RWPE2 (cell line): ENCODE measurements around the gene THAP4.

Experiments used
- ATAC-seq: fragments of 200-7000 bp; cut with Tn5 transposase; 3 replicates; pipeline ENCODE4 v1.9.1; 2021; ENCODE audit warnings: low read depth
- DNase-seq: peaks from one replicate; pipeline ENCODE4 v3.0.0-alpha.2; 2020; ENCODE audit warnings: low spot score
- H3K27ac ChIP-seq: fragments of 450-650 bp; 2 replicates; pipeline ENCODE4 v1.5.1; 2017; ENCODE audit warnings: mild to moderate bottlenecking; ENCODE audit not compliant: poor library complexity, severe bottlenecking
- H3K27me3 ChIP-seq: fragments of 250-450 bp; sonication (Bioruptor Pico); 2 replicates; pipeline ENCODE4 v1.5.1; 2021; ENCODE audit warnings: mild to moderate bottlenecking, moderate library complexity; ENCODE audit not compliant: insufficient read depth, poor library complexity, severe bottlenecking
- H3K36me3 ChIP-seq: fragments of 250-450 bp; sonication (Bioruptor Pico); 2 replicates; pipeline ENCODE4 v1.5.1; 2020; ENCODE audit warnings: low read depth, mild to moderate bottlenecking, moderate library complexity
- H3K4me1 ChIP-seq: fragments of 250-450 bp; sonication (Bioruptor Pico); 2 replicates; pipeline ENCODE4 v1.5.1; 2021; ENCODE audit warnings: mild to moderate bottlenecking, moderate library complexity; ENCODE audit not compliant: insufficient read depth, poor library complexity, severe bottlenecking
- H3K4me3 ChIP-seq: fragments of 250-450 bp; sonication (Bioruptor Pico); 2 replicates; pipeline ENCODE4 v1.5.1; 2021; ENCODE audit warnings: mild to moderate bottlenecking, moderate library complexity; ENCODE audit not compliant: severe bottlenecking
- H3K9me3 ChIP-seq: fragments of 250-450 bp; sonication (Bioruptor Pico); 2 replicates; pipeline ENCODE4 v1.5.1; 2021; ENCODE audit warnings: mild to moderate bottlenecking, moderate library complexity; ENCODE audit not compliant: severe bottlenecking
- CTCF ChIP-seq: fragments of 450-650 bp; IDR thresholded peaks from one replicate; pipeline ENCODE4 v1.5.1; 2017; ENCODE audit warnings: mild to moderate bottlenecking, moderate library complexity; ENCODE audit not compliant: poor library complexity, severe bottlenecking

THAP4 gene

GRCh38 chr2:241657786-241658254, 20.9 kb upstream of the THAP4 start:
- DNase-seq (no peak), ATAC-seq (no peak)
- Histone ChIP-seq H3K4me1 (no peaks in the 10 kb centered on the region), H3K36me3 (peaks cover 48% of the 10 kb centered on the region), H3K4me3 (no peak overlapping the region), H3K9me3 (no peaks in the 10 kb centered on the region), H3K27me3 (no peaks in the 10 kb centered on the region), H3K27ac (no peak overlapping the region)
- no peak for TF ChIP-seq CTCF

GRCh38 chr2:241656190-241656741, 19.3 kb upstream of the THAP4 start:
- peaks cover 57% of the 10 kb centered on the region for H3K36me3 ChIP-seq

GRCh38 chr2:241655516-241656189, 18.7 kb upstream of the THAP4 start:
- Histone ChIP-seq H3K9me3 (no peaks in the 10 kb centered on the region), H3K4me1 (no peaks in the 10 kb centered on the region), H3K27me3 (no peaks in the 10 kb centered on the region), H3K27ac (no peak overlapping the region), H3K4me3 (no peak overlapping the region), H3K36me3 (peaks cover 63% of the 10 kb centered on the region)
- TF ChIP-seq CTCF, result no peak
- DNase-seq (no peak), ATAC-seq (no peak)

More at GRCh38 chr2:241656190-241656741, 19.3 kb upstream of the THAP4 start:
- DNase-seq, result no peak
- Histone ChIP-seq H3K27me3 (no peaks in the 10 kb centered on the region), H3K27ac (no peak overlapping the region), H3K9me3 (no peaks in the 10 kb centered on the region), H3K4me1 (no peaks in the 10 kb centered on the region), H3K4me3 (no peak overlapping the region)
- no peak for TF ChIP-seq CTCF
- no peak for ATAC-seq

GRCh38 chr2:241654551-241654950, 17.6 kb upstream of the THAP4 start:
- TF ChIP-seq CTCF, result no peak
- DNase-seq, result no peak

GRCh38 chr2:241653210-241653750, 16.3 kb upstream of the THAP4 start:
- ATAC-seq (no peak), DNase-seq (no peak)
- Histone ChIP-seq H3K9me3 (no peaks in the 10 kb centered on the region), H3K36me3 (peaks cover 48% of the 10 kb centered on the region), H3K4me1 (no peaks in the 10 kb centered on the region), H3K4me3 (no peak overlapping the region), H3K27ac (no peak overlapping the region), H3K27me3 (no peaks in the 10 kb centered on the region)
- TF ChIP-seq CTCF, result no peak

More at GRCh38 chr2:241654551-241654950, 17.6 kb upstream of the THAP4 start:
- peaks cover 55% of the 10 kb centered on the region for H3K36me3 ChIP-seq
- H3K4me1 ChIP-seq, result no peaks in the 10 kb centered on the region
- H3K9me3 ChIP-seq, result no peaks in the 10 kb centered on the region
- no peak for ATAC-seq
- no peak overlapping the region for H3K4me3 ChIP-seq
- H3K27me3 ChIP-seq, result no peaks in the 10 kb centered on the region
- H3K27ac ChIP-seq, result no peak overlapping the region
